Keratinocyte (primary cell): ENCODE results near the gene SMIM22. TPM values are rescaled to one million over a fixed set of nuclear protein-coding genes. Genes with fewer than 3 reads are reported as not detected.

Experiments
- DNase-seq: peaks from one replicate; pipeline ENCODE4 v3.0.0-alpha.2; 2011; ENCODE audit warnings: low read depth, missing footprints, low spot score
- FAIRE-seq: peaks from 2 replicates; lab custom pipeline; 2011; peaks lifted over from hg19 to GRCh38; lab: Jason Lieb, UNC
- H2AFZ ChIP-seq: 2 replicates; pipeline ENCODE4 v1.6.0; 2012; ENCODE audit warnings: low read length, control low read depth, inconsistent platforms; ENCODE audit not compliant: control insufficient read depth
- H3K27ac ChIP-seq: 2 replicates; pipeline ENCODE4 v1.5.1; 2011; ENCODE audit warnings: low read length; ENCODE audit not compliant: control insufficient read depth, insufficient read depth
- H3K27me3 ChIP-seq: 3 replicates; pipeline ENCODE4 v1.6.0; 2011; ENCODE audit warnings: low read length; ENCODE audit not compliant: control insufficient read depth, insufficient read depth; ENCODE audit errors: extremely low read depth
- H3K36me3 ChIP-seq, 2 experiments: 2 replicates in 1 of 2; 3 replicates in 1 of 2; pipeline ENCODE4 v1.5.1; 2011; ENCODE audit warnings: low read length in 2 of 2, mild to moderate bottlenecking in 1 of 2; ENCODE audit not compliant: control insufficient read depth in 2 of 2, insufficient read depth in 2 of 2; ENCODE audit errors: extremely low read depth in 1 of 2
- H3K4me1 ChIP-seq: 3 replicates; pipeline ENCODE4 v1.5.1; 2011; ENCODE audit warnings: low read length; ENCODE audit not compliant: control insufficient read depth, insufficient read depth; ENCODE audit errors: extremely low read depth
- H3K4me2 ChIP-seq: 3 replicates; pipeline ENCODE4 v1.6.0; 2011; ENCODE audit warnings: low read depth, low read length; ENCODE audit not compliant: control insufficient read depth, insufficient read depth; ENCODE audit errors: extremely low read depth
- H3K4me3 ChIP-seq, 3 experiments: fragments of 200-600 bp in 1 of 3; sonication (generic) in 1 of 3; 2 replicates in 2 of 3; 3 replicates in 1 of 3; pipeline ENCODE4 v1.5.1; 2011 to 2016; ENCODE audit warnings: low read length in 3 of 3, mild to moderate bottlenecking in 3 of 3, control low read depth in 2 of 3, inconsistent platforms in 1 of 3, low read depth in 1 of 3, mixed read lengths in 1 of 3, mixed run types in 1 of 3, moderate library complexity in 1 of 3; ENCODE audit not compliant: control insufficient read depth in 2 of 3, insufficient read depth in 2 of 3; ENCODE audit errors: extremely low read depth in 1 of 3
- H3K79me2 ChIP-seq: 2 replicates; pipeline ENCODE4 v1.6.0; 2012; ENCODE audit warnings: low read length; ENCODE audit not compliant: control insufficient read depth, insufficient read depth
- H3K9ac ChIP-seq: 3 replicates; pipeline ENCODE4 v1.6.0; 2011; ENCODE audit warnings: low read length; ENCODE audit not compliant: control insufficient read depth, insufficient read depth; ENCODE audit errors: extremely low read depth
- H3K9me1 ChIP-seq: 3 replicates; pipeline ENCODE4 v1.6.0; 2011; ENCODE audit warnings: low read length; ENCODE audit not compliant: control insufficient read depth, insufficient read depth; ENCODE audit errors: extremely low read depth
- H3K9me3 ChIP-seq: 2 replicates; pipeline ENCODE4 v1.5.1; 2012; ENCODE audit warnings: low read depth, low read length; ENCODE audit not compliant: control insufficient read depth
- H4K20me1 ChIP-seq: 3 replicates; pipeline ENCODE4 v1.6.0; 2011; ENCODE audit warnings: low read length; ENCODE audit not compliant: control insufficient read depth, insufficient read depth; ENCODE audit errors: extremely low read depth
- CTCF ChIP-seq, 3 experiments: IDR thresholded peaks in 1 of 3; conservative IDR thresholded peaks in 1 of 3; optimal IDR thresholded peaks in 1 of 3; 2 replicates in 2 of 3; 3 replicates in 1 of 3; pipeline versions ENCODE3 to v1.5.1; 2011; ENCODE audit warnings: low read length in 3 of 3, mild to moderate bottlenecking in 3 of 3, moderate library complexity in 2 of 3, control low read depth in 1 of 3, inconsistent platforms in 1 of 3; ENCODE audit not compliant: insufficient read depth in 2 of 3; ENCODE audit errors: extremely low read depth in 1 of 3
- EZH2 ChIP-seq: IDR thresholded peaks from one replicate; pipeline ENCODE4 v1.6.1; 2012; ENCODE audit warnings: inconsistent platforms, mild to moderate bottlenecking, low read length, moderate library complexity
- dilution Hi-C: fragments of 300-500 bp; cut with MboI; formaldehyde crosslinking; loops from one replicate; pipeline ENCODE4 v1.7.0; 2020; ENCODE audit warnings: low sequenced_read_pairs; ENCODE audit not compliant: extremely low pct_ligation_motif_present
- polyA plus RNA-seq, 5 experiments: library from polyadenylated mRNA; depleted of rRNA in 3 of 5; stranded (reverse) in 3 of 5; stranded (forward) in 1 of 5; unstranded in 1 of 5; fragments of >200 nt; gene quantifications; 1 replicate in 1 of 5; 2 replicates in 3 of 5; 3 replicates in 1 of 5; pipeline versions ENCODE4 v1.2.1 to v1.2.3, GENCODE V29; 2011 to 2012; ENCODE audit warnings: missing spikeins in 2 of 5, low read depth in 1 of 5, low replicate concordance in 1 of 5

SMIM22 gene
- polyA plus RNA-seq, 1 donor (not counting 4 experiments of a cell fraction or from before 2014, with no cell fraction given) = 10.6 TPM

DNA sequence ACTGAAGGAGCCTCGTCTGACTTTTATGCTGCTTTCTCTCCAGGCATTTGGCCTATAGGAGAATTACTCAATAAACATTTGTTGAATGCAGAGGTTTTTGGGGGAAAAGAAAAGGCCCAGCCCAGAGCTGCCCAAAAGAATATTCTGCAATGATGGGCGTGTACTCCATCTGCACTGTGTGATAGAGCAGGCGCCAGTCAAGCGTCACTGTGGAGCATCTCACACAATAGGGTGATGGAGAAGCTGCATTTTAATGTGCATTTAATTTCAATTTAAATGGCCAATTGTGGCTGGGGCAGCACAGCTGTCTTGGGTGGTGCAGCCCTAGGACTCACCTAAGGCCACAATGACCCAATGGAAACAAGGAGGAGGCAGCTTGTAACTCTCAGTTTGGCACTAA lies 31.4 kb downstream of the SMIM22 start:
- Histone ChIP-seq H3K9me3 (no peaks in the 10 kb centered on the region), H3K4me1 (no peaks in the 10 kb centered on the region), H3K9me1 (no peaks in the 10 kb centered on the region), H4K20me1 (peaks cover 3% of the 10 kb centered on the region), H3K79me2 (peaks cover 2% of the 10 kb centered on the region), H3K27me3 (no peaks in the 10 kb centered on the region), H3K27ac (no peak overlapping the region), H3K4me3 (no peak overlapping the region), H3K9ac (no peak overlapping the region), H2AFZ (no peak overlapping the region), H3K36me3 (peaks cover 48 to 50% of the 10 kb centered on the region in 2 experiments), H3K4me2 (no peak overlapping the region)
- DNase-seq (no peak), FAIRE-seq (no peak)
- dilution Hi-C loops = no loop called here
- TF ChIP-seq CTCF (optimal IDR thresholded peaks at IDR 0.05 in 1 of 3, IDR thresholded peaks at IDR 0.05 in 1 of 3, conservative IDR thresholded peaks at IDR 0.05 in 1 of 3; ENCODE audit: extremely low read depth in 1 of 3, insufficient read depth in 2 of 3, low read length in 3 of 3) (no peak), EZH2 (no peak)

DNA sequence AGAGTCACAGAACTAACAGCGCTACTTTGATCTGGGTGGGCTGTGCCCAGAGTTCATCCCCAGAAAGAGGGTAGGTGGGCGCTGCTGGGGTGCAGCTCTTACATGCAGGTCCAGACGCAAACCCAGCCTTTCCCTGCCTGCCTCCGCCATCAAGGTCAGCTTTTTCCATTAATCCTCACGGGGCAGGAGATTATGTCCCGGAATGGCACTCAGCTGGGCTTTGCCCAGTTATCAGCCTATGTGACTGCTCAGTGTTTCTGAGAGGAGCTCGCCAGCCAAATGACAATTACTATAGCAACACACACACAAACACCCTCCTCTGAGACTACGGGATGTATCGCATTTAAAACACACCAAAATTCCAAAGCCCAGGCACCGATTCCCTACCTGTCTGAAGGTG lies 31.8 kb downstream of the SMIM22 start:
- Histone ChIP-seq H3K27me3 (no peaks in the 10 kb centered on the region), H2AFZ (no peak overlapping the region), H3K4me2 (no peak overlapping the region), H3K4me3 (no peak overlapping the region), H3K9me3 (no peaks in the 10 kb centered on the region), H3K79me2 (peaks cover 2% of the 10 kb centered on the region), H4K20me1 (peaks cover 3% of the 10 kb centered on the region), H3K9me1 (no peaks in the 10 kb centered on the region), H3K9ac (no peak overlapping the region), H3K36me3 (peaks cover 50 to 54% of the 10 kb centered on the region in 2 experiments), H3K4me1 (no peaks in the 10 kb centered on the region), H3K27ac (no peak overlapping the region)
- no peak for TF ChIP-seq CTCF (optimal IDR thresholded peaks at IDR 0.05 in 1 of 3, IDR thresholded peaks at IDR 0.05 in 1 of 3, conservative IDR thresholded peaks at IDR 0.05 in 1 of 3; ENCODE audit: extremely low read depth in 1 of 3, insufficient read depth in 2 of 3, low read length in 3 of 3)
- TF ChIP-seq EZH2 = no peak
- FAIRE-seq = no peak
- no peak for DNase-seq
- dilution Hi-C loops = no loop called here
